Measurements from ENCODE around the gene ZNF546.

The ZNF546 gene

DNA sequence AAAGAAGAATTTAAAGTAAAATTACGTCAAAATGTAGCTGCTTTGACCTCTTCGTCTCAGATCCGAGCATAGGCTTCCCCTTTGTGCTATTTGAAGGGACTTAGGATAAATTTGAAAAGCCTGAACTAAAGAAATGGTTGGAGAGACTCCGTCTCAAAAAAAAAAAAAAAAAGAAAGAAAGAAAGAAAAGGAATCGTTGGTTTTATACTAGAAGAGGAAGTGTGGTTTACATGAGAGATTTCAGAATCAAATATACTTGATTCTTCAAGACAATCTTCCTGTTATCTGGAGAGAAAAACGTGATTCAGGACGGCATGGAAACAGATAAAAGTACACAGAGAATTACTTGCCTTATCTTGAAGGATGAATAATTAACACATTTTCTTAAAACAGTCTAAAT is 59.6 kb downstream of the ZNF546 start:
- DNase-seq = no peak

DNA sequence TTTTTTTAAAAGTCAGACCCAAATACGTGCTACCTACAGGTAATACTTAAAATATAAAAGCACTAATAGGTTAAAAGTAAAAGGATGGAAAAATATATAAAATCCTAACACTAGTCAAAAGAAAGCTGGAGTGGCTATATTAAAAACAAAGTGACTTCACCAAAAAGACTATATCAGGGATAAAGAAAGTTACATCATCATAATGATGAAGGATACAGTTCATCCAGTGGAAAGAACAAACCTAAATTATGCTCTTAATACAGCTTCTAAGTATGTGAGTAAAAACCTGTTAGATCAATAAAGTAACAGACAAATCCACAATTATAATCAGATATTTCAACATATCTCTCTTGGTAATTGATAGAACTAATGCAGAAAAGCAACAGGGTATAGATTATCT is 60.3 kb downstream of the ZNF546 start:
- DNase-seq = no peak

DNA sequence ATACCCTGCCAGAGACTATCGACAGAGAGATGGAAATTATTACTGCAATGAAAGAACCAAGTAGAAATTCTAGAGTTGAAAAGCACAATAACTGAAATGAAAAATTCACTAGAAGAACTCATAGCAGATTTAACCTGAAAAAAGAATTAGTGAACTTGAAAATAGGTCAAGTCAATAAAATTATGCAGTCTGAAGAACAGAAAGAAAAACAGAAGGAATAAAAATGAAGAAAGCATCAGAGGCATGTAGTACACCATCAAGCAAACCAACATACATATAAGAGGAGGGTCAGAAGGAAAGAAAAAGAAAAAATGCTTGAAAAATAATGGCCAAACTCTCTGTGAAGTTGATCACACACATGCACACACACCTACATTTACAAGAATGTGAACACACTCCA is 62.8 kb downstream of the ZNF546 start:
- DNase-seq = no peak

DNA sequence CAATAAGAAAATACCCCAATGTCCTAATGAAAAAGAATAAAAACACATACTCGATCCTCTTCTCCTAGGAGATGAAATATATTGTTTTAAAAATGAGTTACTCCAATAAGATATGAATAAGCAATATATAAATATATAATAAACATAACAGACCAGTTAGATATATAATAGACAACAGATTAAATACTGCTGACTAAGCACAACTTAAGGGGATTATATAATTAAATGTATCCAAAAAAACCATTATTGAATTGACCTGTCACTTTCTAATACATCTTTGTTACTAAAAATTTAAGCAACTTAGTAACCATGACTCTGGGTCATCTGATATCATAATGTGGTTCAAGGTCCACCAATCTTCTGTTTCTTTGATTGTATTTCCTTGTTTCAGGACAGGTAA is 73.2 kb downstream of the ZNF546 start:
- no peak for DNase-seq
